NCI-H345 treated with DMSO at 0.1 percent for 48 hours (cell line): ENCODE data around the gene ELMO1.

ENCODE experiments used
- DNase-seq: peaks from one replicate; lab custom pipeline; 2025; ENCODE audit not compliant: unreplicated experiment; lab: John Stamatoyannopoulos, UW

Gene ELMO1

GRCh38 chr7:37108615-37109014, 340.0 kb downstream of the ELMO1 start:
- no peak for DNase-seq

GRCh38 chr7:37107047-37107750, 341.5 kb downstream of the ELMO1 start:
- no peak for DNase-seq

GRCh38 chr7:37105762-37106161, 342.9 kb downstream of the ELMO1 start:
- no peak for DNase-seq

- no peak for DNase-seq
Observed at GRCh38 chr7:37104822-37105518, 343.7 kb downstream of the ELMO1 start.

DNA sequence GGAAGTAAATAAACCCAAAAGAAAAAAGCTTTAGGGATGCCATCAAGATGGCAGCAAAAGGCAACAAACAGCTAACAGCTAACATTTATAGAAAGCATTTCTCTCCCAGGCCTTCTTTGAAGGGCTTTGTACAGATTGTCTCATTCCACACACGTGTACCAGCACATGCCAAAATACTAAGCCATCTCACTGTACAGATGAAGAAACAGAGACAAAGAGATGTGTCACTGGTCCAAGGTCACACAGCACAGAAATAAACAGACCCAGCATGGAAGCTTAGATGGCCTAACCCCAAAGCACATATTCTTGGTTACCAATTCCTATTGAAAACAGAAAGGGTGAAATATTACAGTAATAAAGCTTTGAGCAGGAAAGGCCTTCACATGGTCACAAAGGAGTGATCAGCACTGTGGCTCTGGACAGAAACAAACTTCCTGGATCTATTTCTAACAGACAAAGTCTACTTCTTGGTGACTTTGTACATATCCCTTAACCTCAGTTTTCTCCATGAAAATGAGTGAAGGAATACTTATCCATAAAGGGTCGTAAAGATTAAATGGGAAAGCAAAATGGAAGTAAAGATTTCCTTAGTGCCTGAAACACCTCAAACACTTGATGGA, 346.0 kb downstream of the ELMO1 start:
- DNase-seq: no peak

DNA sequence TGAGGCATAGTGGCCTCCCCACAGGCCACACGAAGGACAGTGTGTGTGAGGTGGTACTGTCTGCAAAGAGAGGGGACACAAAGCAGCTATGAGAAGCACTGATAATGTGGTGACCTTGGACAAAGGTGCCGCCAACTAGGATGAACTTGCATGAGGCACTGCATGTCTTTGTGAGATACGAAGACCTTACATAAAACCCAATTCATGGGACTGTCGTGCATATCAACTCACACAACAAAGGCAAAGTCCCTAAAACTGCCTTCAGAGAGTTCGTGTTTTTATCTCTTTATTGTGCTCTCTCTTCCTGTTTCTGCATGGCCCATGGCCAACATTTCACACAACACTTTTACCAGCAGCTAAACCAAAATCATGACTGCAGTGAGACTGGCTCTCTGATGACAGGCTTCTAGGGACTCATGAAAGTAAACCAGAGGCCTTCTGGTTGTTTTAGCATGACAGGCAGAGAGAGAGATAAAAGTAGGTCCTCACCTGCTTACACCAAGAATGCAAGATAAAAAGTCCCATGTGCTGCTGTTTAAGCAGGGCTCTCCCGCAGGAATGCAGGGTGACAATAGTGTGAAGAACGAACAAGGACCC, 347.8 kb downstream of the ELMO1 start:
- DNase-seq: no peak

- no peak for DNase-seq
Observed at GRCh38 chr7:37098762-37099161, 349.9 kb downstream of the ELMO1 start.

GRCh38 chr7:37097983-37098382, 350.7 kb downstream of the ELMO1 start:
- no peak for DNase-seq

GRCh38 chr7:37097276-37097675, 351.4 kb downstream of the ELMO1 start:
- no peak for DNase-seq

DNA sequence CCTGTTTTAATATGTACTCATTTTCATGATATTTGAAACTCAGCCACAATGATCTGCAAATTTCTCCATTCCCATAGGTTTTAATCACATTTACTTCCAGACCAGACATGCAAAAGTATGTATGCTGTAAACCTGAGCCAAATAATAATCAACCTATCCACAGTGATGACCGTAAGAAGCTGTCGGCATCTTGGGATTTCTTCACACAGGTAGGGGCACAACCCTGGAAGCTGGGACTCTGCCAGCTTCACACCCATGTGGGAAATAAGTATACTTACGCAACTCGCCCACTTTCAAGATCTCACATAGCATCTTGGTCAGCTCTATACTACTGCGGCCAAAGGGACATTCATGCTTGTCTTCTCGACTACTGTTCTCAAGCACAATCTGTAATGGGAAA, 352.3 kb downstream of the ELMO1 start:
- no peak for DNase-seq

DNA sequence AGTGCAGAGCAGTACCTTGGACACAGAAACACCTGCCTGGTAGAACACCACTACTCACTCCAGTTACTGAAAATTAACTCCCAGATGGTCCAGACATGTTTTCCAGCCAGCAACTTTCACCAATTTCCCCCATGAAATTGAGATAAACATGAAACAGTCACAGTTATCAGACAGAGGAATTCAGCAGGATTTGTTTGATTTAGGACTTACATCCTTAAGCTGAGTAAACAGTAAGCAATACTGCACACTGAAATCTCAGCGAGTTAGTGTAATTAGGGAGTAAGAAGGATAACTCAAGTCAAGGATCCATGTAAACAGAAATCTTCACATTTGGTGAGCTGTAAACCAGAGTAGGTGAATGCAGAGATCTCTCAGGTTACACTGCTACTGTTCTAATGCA, 353.5 kb downstream of the ELMO1 start:
- DNase-seq: no peak

DNA sequence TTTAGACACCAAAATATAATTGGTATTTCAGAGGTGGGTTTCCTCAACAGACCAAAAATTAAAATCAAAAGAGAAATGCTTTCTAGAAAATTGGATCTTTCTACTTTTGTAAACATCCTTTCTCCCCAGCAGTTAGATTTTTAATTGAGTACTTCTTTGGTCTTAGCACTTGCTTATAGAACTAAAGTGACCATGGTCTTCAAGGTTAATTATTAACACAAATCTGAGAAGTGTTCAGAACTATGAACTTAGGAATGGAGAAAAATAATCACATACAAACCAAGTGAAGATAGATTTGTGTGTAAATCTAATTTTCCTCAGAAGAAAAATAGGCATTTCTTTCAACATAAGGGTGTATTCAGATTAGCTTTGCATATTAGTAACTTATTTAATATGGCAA, 355.4 kb downstream of the ELMO1 start:
- DNase-seq: no peak

DNA sequence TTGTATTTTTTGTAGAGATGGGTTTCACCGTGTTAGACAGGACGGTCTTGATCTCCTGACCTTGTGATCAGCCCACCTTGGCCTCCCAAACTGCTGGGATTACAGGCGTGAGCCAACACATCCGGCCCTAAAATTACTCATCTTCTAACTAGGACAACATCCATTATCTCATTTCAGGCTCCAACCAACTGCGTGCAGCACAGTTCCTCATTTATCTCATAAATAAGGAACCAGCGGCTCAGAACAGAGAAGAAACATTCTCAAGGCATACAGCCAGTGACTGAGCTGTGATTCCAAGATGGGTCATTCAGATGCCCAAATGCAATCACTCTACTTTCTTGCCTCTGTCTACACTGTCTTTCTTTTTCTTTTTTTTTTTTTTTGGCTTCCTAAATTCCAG, 356.1 kb downstream of the ELMO1 start:
- DNase-seq: no peak

- no peak for DNase-seq
Observed at GRCh38 chr7:37089972-37090371, 358.7 kb downstream of the ELMO1 start.

- no peak for DNase-seq
Observed at GRCh38 chr7:37085600-37085999, 363.1 kb downstream of the ELMO1 start.

GRCh38 chr7:37084303-37084702, 364.4 kb downstream of the ELMO1 start:
- DNase-seq: no peak

- DNase-seq: no peak
Observed at GRCh38 chr7:37083311-37084096, 365.2 kb downstream of the ELMO1 start.

- peak; percentile 12 for DNase-seq
Observed at GRCh38 chr7:37081436-37081835, 367.2 kb downstream of the ELMO1 start.

- no peak for DNase-seq
Observed at GRCh38 chr7:37079420-37079819, 369.2 kb downstream of the ELMO1 start.

DNA sequence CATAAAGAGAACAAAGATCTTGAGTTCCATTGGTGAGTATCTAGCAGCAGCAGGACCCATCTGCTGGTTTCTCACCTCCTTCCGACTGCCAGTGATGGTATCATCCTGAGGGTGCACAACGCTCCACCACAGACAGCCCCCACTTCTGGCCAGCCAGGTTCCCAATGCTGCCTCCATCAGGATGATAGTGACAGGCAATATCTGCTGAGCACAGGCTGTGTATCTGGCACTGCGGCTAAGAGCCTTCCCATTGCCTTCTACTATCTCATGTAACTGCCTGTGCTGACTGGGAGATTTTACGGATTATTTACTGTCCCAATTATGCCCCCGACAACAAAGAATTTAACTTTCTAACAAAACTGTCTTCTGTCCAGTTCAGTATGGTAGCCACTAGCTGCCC, 372.0 kb downstream of the ELMO1 start:
- DNase-seq: no peak

- DNase-seq: no peak
Observed at GRCh38 chr7:37074370-37074769, 374.3 kb downstream of the ELMO1 start.
